ENCODE data around the gene FCGR2B. TPM values are rescaled to one million over a fixed set of nuclear protein-coding genes. Genes with fewer than 3 reads are reported as not detected.
A peak's percentile ranks its signal among the peaks of the same experiment; 100 is the strongest.

The FCGR2B gene
- total and polyA plus RNA-seq, 2 donors (not counting 1 experiment from before 2014, with no cell fraction given), result 144 to 282 TPM

DNA sequence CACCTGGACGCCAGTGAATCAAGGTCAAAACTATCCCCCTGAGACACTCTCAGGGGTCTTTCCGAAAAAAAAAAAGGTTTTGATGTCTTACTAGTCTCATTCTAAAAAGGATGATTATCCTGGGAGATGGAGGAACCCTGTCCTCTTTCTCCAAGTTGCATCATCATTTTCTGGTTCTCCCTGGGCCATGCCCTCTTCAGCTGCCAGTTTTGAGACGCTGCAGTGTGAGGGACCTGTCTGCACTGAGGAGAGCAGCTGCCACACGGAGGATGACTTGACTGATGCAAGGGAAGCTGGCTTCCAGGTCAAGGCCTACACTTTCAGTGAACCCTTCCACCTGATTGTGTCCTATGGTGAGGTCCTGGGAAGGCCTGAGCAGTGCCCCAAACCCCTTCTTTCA lies 47.6 kb downstream of the FCGR2B start:
- Histone ChIP-seq H3K4me2 (replicated peaks; ENCODE audit: low read depth, low read length, poor library complexity, severe bottlenecking) (peak overlapping the region; percentile 76), H3K9ac (ENCODE audit: low read length) (no peak overlapping the region), H3K4me1 (ENCODE audit: control insufficient read depth in 2 of 2, insufficient read depth in 2 of 2, low read length in 2 of 2) (peaks cover 56 to 59% of the 10 kb centered on the region in 2 donors), H2AFZ (ENCODE audit: insufficient read depth, low read depth, low read length, poor library complexity, severe bottlenecking) (no peak overlapping the region), H3K27ac (ENCODE audit: low read length in 2 of 2) (no peak overlapping the region), H3K4me3 (ENCODE audit: control extremely low read depth in 1 of 5, extremely low read depth in 1 of 5, insufficient read depth in 1 of 5, low read depth in 2 of 5, low read length in 4 of 5) (no peak overlapping the region), H3K9me3 (ENCODE audit: control extremely low read depth in 1 of 3, control insufficient read depth in 2 of 3, insufficient read depth in 1 of 3, low read length in 2 of 3) (peaks cover 0 to 4% (median 0%) of the 10 kb centered on the region in 3 donors), H3K36me3 (replicated peaks in 1 of 2; ENCODE audit: control extremely low read depth in 1 of 2, control insufficient read depth in 1 of 2, extremely low read depth in 1 of 2, insufficient read depth in 2 of 2, low read length in 1 of 2) (peaks cover 0 to 42% of the 10 kb centered on the region in 2 experiments), H4K20me1 (ENCODE audit: control insufficient read depth, insufficient read depth, low read length, poor library complexity, severe bottlenecking) (peaks cover 21% of the 10 kb centered on the region), H3K27me3 (replicated peaks in 1 of 4; ENCODE audit: control extremely low read depth in 1 of 4, control insufficient read depth in 3 of 4, insufficient read depth in 4 of 4, low read length in 3 of 4) (no peaks in the 10 kb centered on the region), H3K79me2 (ENCODE audit: control insufficient read depth, insufficient read depth, low read length) (peaks cover 47% of the 10 kb centered on the region)
- intact Hi-C loops (cut with micrococcal nuclease), result no loop called here
- Mint-ChIP-seq H3K27me3 (no peaks in the 10 kb centered on the region), H3K4me1 (peaks cover 32% of the 10 kb centered on the region), H3K4me3 (peak overlapping the region; percentile 82), H3K27ac (peak overlapping the region; percentile 62), H3K9me3 (ENCODE audit: insufficient read depth) (no peaks in the 10 kb centered on the region)
- no peak for DNase-seq
- CTCF ChIA-PET, result interaction anchor here (1.5 to 6.8 kb wide), 2 partner anchors 28 kb away, joined by 4 to 85 read pairs; no protein-coding TSS in a partner anchor
- ATAC-seq (ENCODE audit: low read depth), result no peak
- TF ChIP-seq, protein P1, sequence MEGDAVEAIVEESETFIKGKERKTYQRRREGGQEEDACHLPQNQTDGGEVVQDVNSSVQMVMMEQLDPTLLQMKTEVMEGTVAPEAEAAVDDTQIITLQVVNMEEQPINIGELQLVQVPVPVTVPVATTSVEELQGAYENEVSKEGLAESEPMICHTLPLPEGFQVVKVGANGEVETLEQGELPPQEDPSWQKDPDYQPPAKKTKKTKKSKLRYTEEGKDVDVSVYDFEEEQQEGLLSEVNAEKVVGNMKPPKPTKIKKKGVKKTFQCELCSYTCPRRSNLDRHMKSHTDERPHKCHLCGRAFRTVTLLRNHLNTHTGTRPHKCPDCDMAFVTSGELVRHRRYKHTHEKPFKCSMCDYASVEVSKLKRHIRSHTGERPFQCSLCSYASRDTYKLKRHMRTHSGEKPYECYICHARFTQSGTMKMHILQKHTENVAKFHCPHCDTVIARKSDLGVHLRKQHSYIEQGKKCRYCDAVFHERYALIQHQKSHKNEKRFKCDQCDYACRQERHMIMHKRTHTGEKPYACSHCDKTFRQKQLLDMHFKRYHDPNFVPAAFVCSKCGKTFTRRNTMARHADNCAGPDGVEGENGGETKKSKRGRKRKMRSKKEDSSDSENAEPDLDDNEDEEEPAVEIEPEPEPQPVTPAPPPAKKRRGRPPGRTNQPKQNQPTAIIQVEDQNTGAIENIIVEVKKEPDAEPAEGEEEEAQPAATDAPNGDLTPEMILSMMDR (IDR thresholded peaks at IDR 0.05), result no peak
- TF ChIP-seq EZH2 (IDR thresholded peaks at IDR 0.05; ENCODE audit: borderline replicate concordance, insufficient read depth, low read depth, low read length, poor library complexity, severe bottlenecking), result no peak
- POLR2A ChIA-PET, result interaction anchor here (0.9 kb wide), 1 partner anchor 16 kb away, joined by 3 read pairs; no protein-coding TSS in a partner anchor
- WGBS (ENCODE audit: insufficient coverage), result 100% methylated on average over 2 of the region's 4 CpGs

DNA sequence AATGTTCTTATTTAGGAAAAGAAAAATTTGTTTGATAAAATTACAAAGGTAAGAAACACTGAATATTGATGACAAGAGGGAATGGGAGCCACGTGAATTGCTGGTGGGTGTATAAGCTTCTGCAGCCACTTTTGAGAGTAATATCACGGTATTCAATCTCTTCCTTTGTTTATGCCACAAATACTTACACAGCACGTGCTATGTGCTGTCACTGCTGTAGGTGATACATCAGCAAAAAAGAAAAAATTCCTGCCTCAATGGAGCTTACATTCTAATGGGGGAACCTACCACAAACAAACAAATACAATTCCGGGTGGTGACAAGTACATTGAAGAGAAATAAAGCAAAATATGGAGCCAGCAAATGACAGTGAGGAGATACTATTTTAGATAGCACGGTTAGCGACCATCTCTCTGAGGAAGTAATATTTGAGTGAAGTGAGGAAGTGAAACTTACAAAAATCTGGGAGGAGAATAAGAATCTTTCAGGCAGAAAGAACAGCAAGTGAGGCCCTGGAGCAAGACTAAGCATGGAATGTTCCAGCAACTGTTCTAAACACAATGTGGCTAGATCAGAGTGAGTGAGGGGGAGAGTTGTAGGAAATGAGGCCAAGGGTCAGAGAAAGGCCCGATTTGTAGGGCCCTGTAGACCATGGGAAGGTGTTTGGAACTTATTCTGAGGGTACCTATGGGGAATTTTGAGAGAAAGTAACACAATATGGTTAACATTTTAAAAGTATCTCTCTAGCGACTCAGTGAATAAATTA lies 55.8 kb downstream of the FCGR2B start:
- Mint-ChIP-seq H3K27ac (peak overlapping the region; percentile 74), H3K27me3 (no peaks in the 10 kb centered on the region), H3K4me3 (peak overlapping the region; percentile 62), H3K9me3 (ENCODE audit: insufficient read depth) (no peaks in the 10 kb centered on the region), H3K4me1 (peaks cover 53% of the 10 kb centered on the region)
- CTCF ChIA-PET, result interaction anchor here (0.7 to 2.1 kb wide), 4 partner anchors 12 to 52 kb away, joined by 3 to 9 read pairs (median 4); partner anchors contain the start of gene FCRLA
- peaks cover 44 to 46% of the 10 kb centered on the region in 2 donors for H3K4me1 ChIP-seq (ENCODE audit: control insufficient read depth in 2 of 2, insufficient read depth in 2 of 2, low read length in 2 of 2)
- 9% methylated on average over 5 of the region's 8 CpGs for WGBS (ENCODE audit: insufficient coverage)
- ATAC-seq (ENCODE audit: low read depth) (peak; percentile 88), DNase-seq (peak; percentile 81)
- no peaks in the 10 kb centered on the region for H3K9me3 ChIP-seq (ENCODE audit: control extremely low read depth in 1 of 3, control insufficient read depth in 2 of 3, insufficient read depth in 1 of 3, low read length in 2 of 3)
- H3K4me2 ChIP-seq (replicated peaks; ENCODE audit: low read depth, low read length, poor library complexity, severe bottlenecking), result peak overlapping the region; percentile 81
- POLR2A ChIA-PET, result interaction anchor here (0.7 to 1.5 kb wide), 3 partner anchors 10 to 1510 kb away, joined by 3 to 6 read pairs (median 5); partner anchors contain the start of gene FCRLA
- H3K4me3 ChIP-seq (ENCODE audit: control extremely low read depth in 1 of 5, extremely low read depth in 1 of 5, insufficient read depth in 1 of 5, low read depth in 2 of 5, low read length in 4 of 5), result peak overlapping the region in 4 of 5 experiments; percentile 18 to 63 (median 32)
- peak overlapping the region; percentile 53 for H3K9ac ChIP-seq (ENCODE audit: low read length)
- no peaks in the 10 kb centered on the region for H4K20me1 ChIP-seq (ENCODE audit: control insufficient read depth, insufficient read depth, low read length, poor library complexity, severe bottlenecking)
- intact Hi-C loops (cut with micrococcal nuclease), result loop anchor here (1.0 kb wide), 3 partner anchors 8 to 21 kb away; partner anchors contain the start of gene FCRLA
- TF ChIP-seq, protein P1 (IDR thresholded peaks at IDR 0.05), result no peak
- no peak for TF ChIP-seq EZH2 (IDR thresholded peaks at IDR 0.05; ENCODE audit: borderline replicate concordance, insufficient read depth, low read depth, low read length, poor library complexity, severe bottlenecking)
- H3K27me3 ChIP-seq (replicated peaks in 1 of 4; ENCODE audit: control extremely low read depth in 1 of 4, control insufficient read depth in 3 of 4, insufficient read depth in 4 of 4, low read length in 3 of 4), result peaks cover 0 to 4% (median 0%) of the 10 kb centered on the region in 4 experiments
- peaks cover 0 to 5% of the 10 kb centered on the region in 2 experiments for H3K36me3 ChIP-seq (replicated peaks in 1 of 2; ENCODE audit: control extremely low read depth in 1 of 2, control insufficient read depth in 1 of 2, extremely low read depth in 1 of 2, insufficient read depth in 2 of 2, low read length in 1 of 2)
- H2AFZ ChIP-seq (ENCODE audit: insufficient read depth, low read depth, low read length, poor library complexity, severe bottlenecking), result no peak overlapping the region
- H3K79me2 ChIP-seq (ENCODE audit: control insufficient read depth, insufficient read depth, low read length), result no peaks in the 10 kb centered on the region
- H3K27ac ChIP-seq (ENCODE audit: low read length in 2 of 2), result peak overlapping the region; percentile 16 to 52

Measured in B cell (primary cell).